ENCODE measurements around the gene STT3B. TPM values are rescaled to one million over a fixed set of nuclear protein-coding genes. Genes with fewer than 3 reads are reported as not detected.

Gene STT3B
- total RNA-seq, 2 donors from 2014 or later = 106 to 132 TPM

DNA sequence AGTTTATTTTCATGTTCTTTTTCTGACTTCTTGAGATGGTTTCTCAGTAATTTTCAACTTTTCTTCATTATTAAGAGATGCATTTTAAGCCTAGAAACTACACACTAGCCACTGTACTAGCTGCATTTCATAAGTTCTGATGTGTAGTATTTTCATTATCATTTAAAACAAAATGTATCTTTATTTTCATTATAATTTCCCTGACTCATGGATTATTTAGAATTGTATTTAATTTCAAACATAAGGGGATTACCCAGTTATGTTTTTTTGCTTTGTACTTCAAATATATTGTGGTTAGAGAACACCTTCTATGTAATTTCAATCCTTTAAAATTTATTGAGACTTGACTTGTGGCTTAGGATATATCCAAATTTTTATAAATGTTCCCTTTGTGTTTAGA, 44.5 kb downstream of the STT3B start:
- DNase-seq (ENCODE audit: low spot score) = no peak
- no peaks in the 10 kb centered on the region for H3K9me3 ChIP-seq
- intact Hi-C loops (cut with DNase I) = no loop called here
- no peaks in the 10 kb centered on the region for H3K36me3 ChIP-seq
- no peak overlapping the region for H3K27ac ChIP-seq
- no peak for TF ChIP-seq POLR2AphosphoS5 (IDR thresholded peaks at IDR 0.05)
- TF ChIP-seq, protein P1, sequence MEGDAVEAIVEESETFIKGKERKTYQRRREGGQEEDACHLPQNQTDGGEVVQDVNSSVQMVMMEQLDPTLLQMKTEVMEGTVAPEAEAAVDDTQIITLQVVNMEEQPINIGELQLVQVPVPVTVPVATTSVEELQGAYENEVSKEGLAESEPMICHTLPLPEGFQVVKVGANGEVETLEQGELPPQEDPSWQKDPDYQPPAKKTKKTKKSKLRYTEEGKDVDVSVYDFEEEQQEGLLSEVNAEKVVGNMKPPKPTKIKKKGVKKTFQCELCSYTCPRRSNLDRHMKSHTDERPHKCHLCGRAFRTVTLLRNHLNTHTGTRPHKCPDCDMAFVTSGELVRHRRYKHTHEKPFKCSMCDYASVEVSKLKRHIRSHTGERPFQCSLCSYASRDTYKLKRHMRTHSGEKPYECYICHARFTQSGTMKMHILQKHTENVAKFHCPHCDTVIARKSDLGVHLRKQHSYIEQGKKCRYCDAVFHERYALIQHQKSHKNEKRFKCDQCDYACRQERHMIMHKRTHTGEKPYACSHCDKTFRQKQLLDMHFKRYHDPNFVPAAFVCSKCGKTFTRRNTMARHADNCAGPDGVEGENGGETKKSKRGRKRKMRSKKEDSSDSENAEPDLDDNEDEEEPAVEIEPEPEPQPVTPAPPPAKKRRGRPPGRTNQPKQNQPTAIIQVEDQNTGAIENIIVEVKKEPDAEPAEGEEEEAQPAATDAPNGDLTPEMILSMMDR (IDR thresholded peaks at IDR 0.05) = no peak
- no peak for TF ChIP-seq POLR2A (IDR thresholded peaks at IDR 0.05)
- no peaks in the 10 kb centered on the region for H3K4me1 ChIP-seq (replicated peaks)
- H3K4me3 ChIP-seq = no peak overlapping the region
- H3K27me3 ChIP-seq (replicated peaks; ENCODE audit: insufficient read depth) = no peaks in the 10 kb centered on the region

DNA sequence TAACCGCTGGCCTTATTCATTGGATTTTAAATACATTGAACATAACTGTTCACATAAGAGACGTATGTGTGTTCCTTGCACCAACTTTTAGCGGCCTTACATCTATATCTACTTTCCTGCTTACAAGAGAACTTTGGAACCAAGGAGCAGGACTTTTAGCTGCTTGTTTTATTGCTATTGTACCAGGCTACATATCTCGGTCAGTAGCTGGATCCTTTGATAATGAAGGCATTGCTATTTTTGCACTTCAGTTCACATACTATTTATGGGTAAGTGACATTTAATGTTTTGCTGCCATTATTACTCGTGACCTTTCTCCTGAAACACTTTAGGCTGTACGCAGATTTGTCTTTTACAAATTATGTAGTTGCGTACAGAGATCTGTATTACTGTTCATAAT, 47.1 kb downstream of the STT3B start:
- DNase-seq (ENCODE audit: low spot score) = no peak
- Histone ChIP-seq H3K27me3 (replicated peaks; ENCODE audit: insufficient read depth) (no peaks in the 10 kb centered on the region), H3K4me1 (replicated peaks) (no peaks in the 10 kb centered on the region), H3K9me3 (no peaks in the 10 kb centered on the region), H3K36me3 (no peaks in the 10 kb centered on the region), H3K4me3 (no peak overlapping the region), H3K27ac (no peak overlapping the region)
- intact Hi-C loops (cut with DNase I) = no loop called here
- TF ChIP-seq, protein P1 (IDR thresholded peaks at IDR 0.05) = no peak
- TF ChIP-seq POLR2AphosphoS5 (IDR thresholded peaks at IDR 0.05) = no peak
- TF ChIP-seq POLR2A (IDR thresholded peaks at IDR 0.05) = no peak
- 93% methylated on average over 7 of the region's 7 CpGs for WGBS

DNA sequence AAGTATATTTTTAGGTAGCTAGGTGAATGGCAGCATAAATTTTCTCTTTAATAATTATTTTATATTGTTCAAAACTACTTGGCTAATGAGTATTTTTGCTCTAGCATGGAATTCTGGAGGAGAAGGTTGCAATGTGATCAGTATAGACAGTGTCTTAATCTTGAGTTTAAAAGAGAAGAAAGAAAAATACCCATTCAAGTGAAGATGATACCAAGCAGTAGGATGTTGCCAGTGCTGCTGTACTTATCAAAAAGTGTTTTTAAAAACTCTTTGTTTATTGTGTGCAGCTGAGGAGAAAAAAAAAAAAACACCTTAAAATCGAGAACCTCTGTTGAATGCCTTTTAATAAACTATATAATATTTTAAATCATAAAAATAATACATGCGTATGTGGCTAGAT, 47.9 kb downstream of the STT3B start:
- no peaks in the 10 kb centered on the region for H3K36me3 ChIP-seq
- intact Hi-C loops (cut with DNase I) = no loop called here
- H3K4me3 ChIP-seq = no peak overlapping the region
- no peak overlapping the region for H3K27ac ChIP-seq
- no peaks in the 10 kb centered on the region for H3K27me3 ChIP-seq (replicated peaks; ENCODE audit: insufficient read depth)
- TF ChIP-seq POLR2AphosphoS5 (IDR thresholded peaks at IDR 0.05) (no peak), POLR2A (IDR thresholded peaks at IDR 0.05) (no peak)
- TF ChIP-seq, protein P1 (IDR thresholded peaks at IDR 0.05) = no peak
- H3K4me1 ChIP-seq (replicated peaks) = no peaks in the 10 kb centered on the region
- H3K9me3 ChIP-seq = no peaks in the 10 kb centered on the region
- 87% methylated on average over 2 of the region's 2 CpGs for WGBS
- no peak for DNase-seq (ENCODE audit: low spot score)

DNA sequence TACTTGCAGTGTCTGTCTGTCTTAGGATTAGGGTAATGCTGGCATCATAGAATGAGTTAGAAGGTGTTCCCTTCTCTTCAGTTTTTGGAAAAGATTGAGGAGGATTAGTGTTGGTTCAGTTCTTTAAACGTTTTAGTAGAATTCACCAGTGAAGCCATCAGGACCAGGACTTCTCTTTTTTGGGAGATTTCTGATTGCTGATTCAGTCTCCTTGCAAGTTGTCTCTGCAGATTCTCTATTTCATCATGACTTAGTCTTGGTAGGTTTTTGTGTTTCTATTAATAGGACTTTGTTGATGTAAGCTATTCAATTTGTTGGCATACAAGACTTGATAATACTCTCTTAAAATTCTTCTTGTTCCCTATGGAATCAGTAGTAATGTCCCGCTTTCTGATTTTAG, 48.9 kb downstream of the STT3B start:
- intact Hi-C loops (cut with DNase I) = no loop called here
- H3K4me3 ChIP-seq = no peak overlapping the region

DNA sequence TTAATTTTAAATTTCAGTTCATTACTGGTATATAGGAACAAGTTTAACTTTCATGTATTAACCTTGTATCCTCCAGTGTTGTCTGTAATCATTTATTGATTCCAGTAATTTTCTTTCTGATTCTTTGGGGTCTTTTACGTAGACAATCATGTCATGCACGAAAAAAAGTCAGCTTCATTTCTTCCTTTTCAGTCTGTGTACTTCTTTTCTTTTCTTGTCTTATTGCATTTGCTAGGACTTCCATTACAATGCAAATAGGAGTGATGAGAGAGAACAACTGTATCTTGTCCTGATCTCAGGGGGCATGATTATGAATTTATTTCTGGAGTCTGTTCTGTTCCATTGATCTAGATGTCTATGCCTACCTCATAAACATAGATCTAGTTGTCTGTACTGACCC, 56.5 kb downstream of the STT3B start:
- TF ChIP-seq POLR2A (IDR thresholded peaks at IDR 0.05) (no peak), POLR2AphosphoS5 (IDR thresholded peaks at IDR 0.05) (no peak)
- TF ChIP-seq, protein P1 (IDR thresholded peaks at IDR 0.05) = no peak

More for the DNA sequence above, 48.9 kb downstream of the STT3B start:
- no peaks in the 10 kb centered on the region for H3K9me3 ChIP-seq
- H3K36me3 ChIP-seq = no peaks in the 10 kb centered on the region
- DNase-seq (ENCODE audit: low spot score) = no peak
- H3K27me3 ChIP-seq (replicated peaks; ENCODE audit: insufficient read depth) = no peaks in the 10 kb centered on the region
- TF ChIP-seq POLR2AphosphoS5 (IDR thresholded peaks at IDR 0.05) (no peak), POLR2A (IDR thresholded peaks at IDR 0.05) (no peak)
- TF ChIP-seq, protein P1 (IDR thresholded peaks at IDR 0.05) = no peak
- H3K27ac ChIP-seq = no peak overlapping the region
- no peaks in the 10 kb centered on the region for H3K4me1 ChIP-seq (replicated peaks)
- WGBS = 87% methylated on average over 2 of the region's 2 CpGs

More for the DNA sequence above, 56.5 kb downstream of the STT3B start:
- no peak overlapping the region for H3K4me3 ChIP-seq
- H3K36me3 ChIP-seq = no peaks in the 10 kb centered on the region
- 95% methylated on average over 2 of the region's 2 CpGs for WGBS
- H3K9me3 ChIP-seq = no peaks in the 10 kb centered on the region
- DNase-seq (ENCODE audit: low spot score) = no peak
- no peaks in the 10 kb centered on the region for H3K4me1 ChIP-seq (replicated peaks)
- intact Hi-C loops (cut with DNase I) = no loop called here
- H3K27ac ChIP-seq = no peak overlapping the region
- H3K27me3 ChIP-seq (replicated peaks; ENCODE audit: insufficient read depth) = no peaks in the 10 kb centered on the region
